Endothelial cell of umbilical vein (primary cell): Measurements from ENCODE around the gene CCDC38. TPM values are rescaled to one million over a fixed set of nuclear protein-coding genes. Genes with fewer than 3 reads are reported as not detected.

ENCODE experiments used
- BruUV-seq: library from RNA; stranded (reverse); fragments of 400-500 nt; replicated peaks from 2 replicates; lab custom pipeline; 2021; lab: Mats Ljungman, UMichigan
- CTCF ChIA-PET: fragments of 300-600, 350-600 bp; sonication (Branson Sonifier 250); formaldehyde crosslinking; loops from one replicate; lab custom pipeline; 2021; ENCODE audit warnings: antibody characterized with exemption, inconsistent platforms; lab: Charles Lee
- POLR2A ChIA-PET: fragments of 300-600, 350-600 bp; sonication (Branson Sonifier 250); formaldehyde crosslinking; loops from one replicate; lab custom pipeline; 2021; ENCODE audit warnings: antibody characterized with exemption, inconsistent platforms; lab: Charles Lee
- DNase-seq: peaks from one replicate; pipeline ENCODE4 v3.0.0-alpha.2; 2011; ENCODE audit warnings: low read depth, low spot score
- FAIRE-seq: peaks from 2 replicates; lab custom pipeline; 2011; peaks lifted over from hg19 to GRCh38; lab: Jason Lieb, UNC
- H2AFZ ChIP-seq: 2 replicates; pipeline ENCODE4 v1.6.0; 2012; ENCODE audit warnings: low read depth, low read length, control low read depth, inconsistent platforms
- H3K27ac ChIP-seq: 2 replicates; pipeline ENCODE4 v1.5.1; 2011; ENCODE audit warnings: low read depth, mild to moderate bottlenecking, control low read depth, low read length, moderate library complexity; ENCODE audit not compliant: insufficient read depth
- H3K27me3 ChIP-seq, 2 experiments: 2 replicates each; pipeline versions ENCODE4 v1.6.0 to v1.6.1; 2011; ENCODE audit warnings: low read length in 2 of 2, mixed read lengths in 1 of 2; ENCODE audit not compliant: control insufficient read depth in 2 of 2, insufficient read depth in 2 of 2
- H3K36me3 ChIP-seq, 2 experiments: 2 replicates in 1 of 2; 3 replicates in 1 of 2; pipeline ENCODE4 v1.5.1; 2011; ENCODE audit warnings: low read length in 2 of 2, mild to moderate bottlenecking in 1 of 2, moderate library complexity in 1 of 2; ENCODE audit not compliant: control insufficient read depth in 2 of 2, insufficient read depth in 2 of 2; ENCODE audit errors: extremely low read depth in 1 of 2
- H3K4me1 ChIP-seq: 3 replicates; pipeline ENCODE4 v1.5.1; 2011; ENCODE audit warnings: mild to moderate bottlenecking, low read length; ENCODE audit not compliant: control insufficient read depth, insufficient read depth; ENCODE audit errors: extremely low read depth
- H3K4me2 ChIP-seq: 2 replicates; pipeline ENCODE4 v1.6.1; 2011; ENCODE audit warnings: low read length, control low read depth, mixed read lengths; ENCODE audit not compliant: insufficient read depth
- H3K4me3 ChIP-seq, 3 experiments: fragments of 200-600 bp in 1 of 3; sonication (generic), shearing (Covaris generic) in 1 of 3; replicated peaks in 1 of 3; 2 replicates each; pipeline ENCODE4 v1.5.1; 2011 to 2016; ENCODE audit warnings: control low read depth in 3 of 3, low read length in 3 of 3, mild to moderate bottlenecking in 2 of 3, inconsistent platforms in 1 of 3, low read depth in 1 of 3, moderate library complexity in 1 of 3; ENCODE audit not compliant: insufficient read depth in 1 of 3
- H3K79me2 ChIP-seq: 2 replicates; pipeline ENCODE4 v1.6.0; 2012; ENCODE audit warnings: low read length, inconsistent platforms; ENCODE audit not compliant: control insufficient read depth, insufficient read depth
- H3K9ac ChIP-seq: replicated peaks from 2 replicates; pipeline ENCODE3; 2011; ENCODE audit warnings: low read length, control low read depth; ENCODE audit not compliant: insufficient read depth; ENCODE audit errors: extremely low read depth
- H3K9me1 ChIP-seq: replicated peaks from 3 replicates; pipeline ENCODE4 v1.6.0; 2011; ENCODE audit warnings: mild to moderate bottlenecking, low read length; ENCODE audit not compliant: control insufficient read depth, insufficient read depth; ENCODE audit errors: extremely low read depth
- H3K9me3 ChIP-seq: replicated peaks from 2 replicates; pipeline ENCODE4 v1.5.1; 2012; ENCODE audit warnings: low read length, inconsistent platforms; ENCODE audit not compliant: control insufficient read depth, insufficient read depth
- H4K20me1 ChIP-seq: replicated peaks from 2 replicates; pipeline ENCODE3; 2011; ENCODE audit warnings: mild to moderate bottlenecking, low read length; ENCODE audit not compliant: control insufficient read depth, insufficient read depth; ENCODE audit errors: extremely low read depth
- EZH2 ChIP-seq: IDR thresholded peaks from 2 replicates; pipeline ENCODE4 v1.6.1; 2012; ENCODE audit warnings: borderline replicate concordance, low read depth, mild to moderate bottlenecking, moderate library complexity, low read length, inconsistent platforms; ENCODE audit not compliant: severe bottlenecking
- FOS ChIP-seq: IDR thresholded peaks from 2 replicates; pipeline ENCODE4 v1.6.1; 2011; ENCODE audit warnings: mild to moderate bottlenecking, low read length, moderate library complexity, borderline replicate concordance; ENCODE audit not compliant: insufficient read depth
- GATA2 ChIP-seq: IDR thresholded peaks from 2 replicates; pipeline ENCODE4 v1.7.0; 2011; ENCODE audit warnings: low read depth, mild to moderate bottlenecking, moderate library complexity, mixed read lengths, low read length; ENCODE audit not compliant: insufficient read length, insufficient read depth
- JUN ChIP-seq: IDR thresholded peaks from 2 replicates; pipeline ENCODE4 v1.6.1; 2011; ENCODE audit warnings: borderline replicate concordance, low read depth; ENCODE audit not compliant: insufficient read length, insufficient read depth
- MYC ChIP-seq: IDR thresholded peaks from one replicate; pipeline ENCODE4 v1.6.1; 2011; ENCODE audit warnings: mild to moderate bottlenecking, low read depth, low read length
- POLR2A ChIP-seq: IDR thresholded peaks from 2 replicates; pipeline ENCODE4 v1.6.1; 2012; ENCODE audit warnings: low read depth, mild to moderate bottlenecking, control low read depth, low read length
- POLR2AphosphoS5 ChIP-seq: IDR thresholded peaks from 2 replicates; pipeline ENCODE4 v1.6.1; 2012; ENCODE audit warnings: low read depth, mild to moderate bottlenecking, control low read depth, low read length, moderate library complexity; ENCODE audit not compliant: insufficient read depth
- dilution Hi-C: fragments of 300-500 bp; cut with MboI; formaldehyde crosslinking; loops from one replicate; pipeline ENCODE4 v1.15.0; 2019; ENCODE audit warnings: low sequenced_read_pairs; ENCODE audit not compliant: extremely low pct_ligation_motif_present
- intact Hi-C: fragments of 100-400 bp; cut with micrococcal nuclease; formaldehyde crosslinking; loops from one replicate; pipeline ENCODE4 v1.10.0; 2022
- polyA plus RNA-seq, 4 experiments: library from polyadenylated mRNA; depleted of rRNA in 3 of 4; stranded (reverse) in 3 of 4; unstranded in 1 of 4; fragments of >200 nt; gene quantifications; 2 replicates each; pipeline versions ENCODE4 v1.2.1 to v1.2.3, GENCODE V29; 2011 to 2012; ENCODE audit warnings: missing spikeins in 1 of 4
- total RNA-seq: library from RNA; stranded (reverse); gene quantifications from 2 replicates; pipeline ENCODE4 v1.2.3, GENCODE V29; 2021
- TF ChIP-seq, protein P1 (sequence below): IDR thresholded peaks from 2 replicates; pipeline ENCODE4 v1.6.1; 2011; ENCODE audit not compliant: insufficient read depth, insufficient read length
- TF ChIP-seq, protein P2 (sequence below), 2 donors: IDR thresholded peaks; 1 replicate in 1 of 2; 2 replicates in 1 of 2; pipeline ENCODE4 v1.5.1; 2011; ENCODE audit warnings: low read length in 2 of 2, mild to moderate bottlenecking in 2 of 2, moderate library complexity in 2 of 2, control low read depth in 1 of 2, inconsistent platforms in 1 of 2, low read depth in 1 of 2; ENCODE audit not compliant: insufficient read depth in 1 of 2; ENCODE audit errors: extremely low read depth in 1 of 2

The CCDC38 gene
- total and polyA plus RNA-seq, 2 donors (not counting 3 experiments of a cell fraction or from before 2014, with no cell fraction given) = not detected

DNA sequence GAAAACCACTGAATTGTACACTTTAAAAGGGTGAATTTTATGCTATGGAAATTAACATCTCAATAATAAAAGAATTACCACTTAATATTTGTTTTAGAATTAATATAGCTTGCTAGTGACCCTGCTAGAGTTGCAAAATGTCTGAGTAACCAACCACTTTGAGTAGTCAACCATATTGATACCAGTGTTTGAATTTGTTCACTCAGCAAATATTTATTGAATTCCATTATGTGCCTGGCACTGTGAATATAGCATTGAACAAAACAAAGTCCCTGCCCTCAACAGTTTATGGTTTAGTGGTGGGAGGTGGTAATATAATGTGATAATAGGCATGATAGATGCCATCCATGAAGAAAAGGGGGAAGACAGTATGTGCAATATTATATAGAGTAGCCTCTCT, 79.1 kb downstream of the CCDC38 start:
- ChIA-PET POLR2A (no interaction called here), CTCF (no interaction called here)
- Histone ChIP-seq H3K4me3 (no peak overlapping the region), H4K20me1 (no peaks in the 10 kb centered on the region), H3K27ac (no peak overlapping the region), H3K27me3 (no peaks in the 10 kb centered on the region), H3K79me2 (peaks cover 49% of the 10 kb centered on the region), H3K4me1 (peaks cover 10% of the 10 kb centered on the region), H3K4me2 (no peak overlapping the region), H3K36me3 (peaks cover 2 to 10% of the 10 kb centered on the region in 2 experiments), H3K9me1 (no peaks in the 10 kb centered on the region), H2AFZ (no peak overlapping the region), H3K9ac (no peak overlapping the region), H3K9me3 (no peaks in the 10 kb centered on the region)
- FAIRE-seq (no peak), DNase-seq (no peak)
- BruUV-seq = no TSS peak
- dilution Hi-C loops = no loop called here
- TF ChIP-seq GATA2 = no peak
- TF ChIP-seq POLR2AphosphoS5 = no peak
- TF ChIP-seq, protein P1, sequence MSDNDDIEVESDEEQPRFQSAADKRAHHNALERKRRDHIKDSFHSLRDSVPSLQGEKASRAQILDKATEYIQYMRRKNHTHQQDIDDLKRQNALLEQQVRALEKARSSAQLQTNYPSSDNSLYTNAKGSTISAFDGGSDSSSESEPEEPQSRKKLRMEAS = no peak
- TF ChIP-seq JUN = no peak
- no peak for TF ChIP-seq EZH2
- TF ChIP-seq MYC = no peak
- TF ChIP-seq POLR2A = no peak
- TF ChIP-seq, protein P2, sequence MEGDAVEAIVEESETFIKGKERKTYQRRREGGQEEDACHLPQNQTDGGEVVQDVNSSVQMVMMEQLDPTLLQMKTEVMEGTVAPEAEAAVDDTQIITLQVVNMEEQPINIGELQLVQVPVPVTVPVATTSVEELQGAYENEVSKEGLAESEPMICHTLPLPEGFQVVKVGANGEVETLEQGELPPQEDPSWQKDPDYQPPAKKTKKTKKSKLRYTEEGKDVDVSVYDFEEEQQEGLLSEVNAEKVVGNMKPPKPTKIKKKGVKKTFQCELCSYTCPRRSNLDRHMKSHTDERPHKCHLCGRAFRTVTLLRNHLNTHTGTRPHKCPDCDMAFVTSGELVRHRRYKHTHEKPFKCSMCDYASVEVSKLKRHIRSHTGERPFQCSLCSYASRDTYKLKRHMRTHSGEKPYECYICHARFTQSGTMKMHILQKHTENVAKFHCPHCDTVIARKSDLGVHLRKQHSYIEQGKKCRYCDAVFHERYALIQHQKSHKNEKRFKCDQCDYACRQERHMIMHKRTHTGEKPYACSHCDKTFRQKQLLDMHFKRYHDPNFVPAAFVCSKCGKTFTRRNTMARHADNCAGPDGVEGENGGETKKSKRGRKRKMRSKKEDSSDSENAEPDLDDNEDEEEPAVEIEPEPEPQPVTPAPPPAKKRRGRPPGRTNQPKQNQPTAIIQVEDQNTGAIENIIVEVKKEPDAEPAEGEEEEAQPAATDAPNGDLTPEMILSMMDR (IDR thresholded peaks at IDR 0.05; ENCODE audit: extremely low read depth in 1 of 2, insufficient read depth in 1 of 2, low read depth in 1 of 2, low read length in 2 of 2) = no peak
- TF ChIP-seq FOS = no peak
- intact Hi-C loops = no loop called here
